Measurements from ENCODE around the gene PDXP. TPM values are rescaled to one million over a fixed set of nuclear protein-coding genes. Genes with fewer than 3 reads are reported as not detected.
A peak's percentile ranks its signal among the peaks of the same experiment; 100 is the strongest.

The PDXP gene
- total RNA-seq, 1 donor, result 5.8 TPM

- no peak overlapping the region for H3K27ac ChIP-seq (ENCODE audit: low read depth, low read length)
- no peaks in the 10 kb centered on the region for H3K79me2 ChIP-seq (ENCODE audit: insufficient read depth, low read length)
- H3K4me1 ChIP-seq (ENCODE audit: insufficient read depth, low read length), result no peaks in the 10 kb centered on the region
- no peaks in the 10 kb centered on the region for H4K20me1 ChIP-seq (ENCODE audit: insufficient read depth, low read length)
- H3K36me3 ChIP-seq (ENCODE audit: insufficient read depth, low read length), result no peaks in the 10 kb centered on the region
- H3K4me2 ChIP-seq (ENCODE audit: insufficient read depth, low read length), result no peak overlapping the region
- H2AFZ ChIP-seq (ENCODE audit: low read length), result no peak overlapping the region
- DNase-seq (ENCODE audit: insufficient read length, low spot score, missing footprints), result no peak
- H3K27me3 ChIP-seq (ENCODE audit: insufficient read depth, low read length), result no peaks in the 10 kb centered on the region
- TF ChIP-seq CTCF (IDR thresholded peaks at IDR 0.05; ENCODE audit: extremely low read depth, low read depth, low read length), result no peak
- H3K9me3 ChIP-seq (ENCODE audit: low read depth, low read length), result no peaks in the 10 kb centered on the region
- no peak overlapping the region for H3K4me3 ChIP-seq (ENCODE audit: insufficient read depth, low read length)
Observed at GRCh38 chr22:37705205-37705604, 46.7 kb downstream of the PDXP start.

DNA sequence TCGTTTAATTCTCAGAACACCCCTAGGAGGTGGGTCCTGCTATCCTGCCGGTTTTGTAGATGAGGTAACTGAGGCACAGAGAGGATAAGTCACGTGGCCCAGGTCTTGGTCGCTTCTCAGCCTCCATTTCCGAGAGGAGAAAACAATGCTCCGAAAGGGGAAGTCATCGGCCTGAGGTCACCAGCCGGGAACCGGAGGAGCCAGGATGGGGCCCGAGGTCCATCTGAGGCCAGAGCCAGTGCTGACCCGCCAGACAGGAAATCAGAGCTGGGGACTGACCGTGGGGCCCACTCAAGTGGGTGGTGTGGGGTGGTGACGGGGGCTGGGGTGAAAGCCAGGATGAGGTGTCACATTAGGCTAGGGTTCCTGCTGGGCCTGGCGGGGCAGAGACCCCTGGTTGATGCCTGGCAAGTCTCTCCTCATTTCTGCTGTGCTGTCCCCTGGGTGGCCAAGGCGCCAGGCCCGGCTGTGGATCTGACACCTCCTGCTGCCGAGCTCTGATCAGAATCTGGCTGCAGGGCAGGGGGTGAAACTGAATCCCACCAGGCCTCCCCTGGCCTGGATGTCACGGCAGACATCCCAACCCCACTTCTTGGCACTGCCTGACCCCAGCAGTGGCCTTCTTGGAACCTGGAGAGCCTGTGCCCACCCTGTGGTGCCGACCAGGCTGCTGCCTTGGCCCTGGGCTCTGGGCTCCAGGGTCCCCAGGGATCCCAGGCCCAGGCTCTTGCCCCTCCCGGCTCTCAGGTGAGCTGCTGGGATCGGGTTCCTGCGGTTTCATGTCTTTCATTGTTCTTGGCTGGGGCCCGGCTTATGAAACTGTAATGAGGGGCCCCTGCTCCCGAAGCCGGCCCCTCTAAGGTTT lies 50.3 kb downstream of the PDXP start:
- H4K20me1 ChIP-seq (ENCODE audit: insufficient read depth, low read length), result no peaks in the 10 kb centered on the region
- H3K4me3 ChIP-seq (ENCODE audit: insufficient read depth, low read length), result no peak overlapping the region
- H3K9me3 ChIP-seq (ENCODE audit: low read depth, low read length), result no peaks in the 10 kb centered on the region
- peak; percentile 45 for DNase-seq (ENCODE audit: insufficient read length, low spot score, missing footprints)
- no peak overlapping the region for H3K27ac ChIP-seq (ENCODE audit: low read depth, low read length)
- no peak for TF ChIP-seq CTCF (IDR thresholded peaks at IDR 0.05; ENCODE audit: extremely low read depth, low read depth, low read length)
- H3K36me3 ChIP-seq (ENCODE audit: insufficient read depth, low read length), result no peaks in the 10 kb centered on the region
- H3K27me3 ChIP-seq (ENCODE audit: insufficient read depth, low read length), result no peaks in the 10 kb centered on the region
- H2AFZ ChIP-seq (ENCODE audit: low read length), result no peak overlapping the region
- no peak overlapping the region for H3K4me2 ChIP-seq (ENCODE audit: insufficient read depth, low read length)
- H3K4me1 ChIP-seq (ENCODE audit: insufficient read depth, low read length), result no peaks in the 10 kb centered on the region
- no peaks in the 10 kb centered on the region for H3K79me2 ChIP-seq (ENCODE audit: insufficient read depth, low read length)

DNA sequence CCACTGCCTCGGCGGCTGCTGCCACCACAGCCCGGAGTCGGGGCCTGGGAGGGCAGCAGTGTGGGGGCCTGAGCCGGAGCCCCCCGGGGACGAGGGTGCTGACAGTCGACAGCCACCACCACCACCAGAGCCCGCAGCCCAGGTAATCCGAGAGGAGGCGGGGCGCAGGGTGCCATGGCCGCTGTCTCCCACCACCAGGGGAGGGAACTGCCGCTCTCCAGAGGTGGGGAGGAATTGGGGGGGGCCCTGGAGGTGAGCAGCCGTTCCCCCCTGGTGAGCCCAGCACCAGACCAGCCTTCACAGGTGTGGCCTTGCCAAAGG lies 50.9 kb downstream of the PDXP start:
- no peak overlapping the region for H3K4me2 ChIP-seq (ENCODE audit: insufficient read depth, low read length)
- H3K27me3 ChIP-seq (ENCODE audit: insufficient read depth, low read length), result no peaks in the 10 kb centered on the region
- H3K79me2 ChIP-seq (ENCODE audit: insufficient read depth, low read length), result no peaks in the 10 kb centered on the region
- no peaks in the 10 kb centered on the region for H4K20me1 ChIP-seq (ENCODE audit: insufficient read depth, low read length)
- no peaks in the 10 kb centered on the region for H3K4me1 ChIP-seq (ENCODE audit: insufficient read depth, low read length)
- no peak for DNase-seq (ENCODE audit: insufficient read length, low spot score, missing footprints)
- no peak overlapping the region for H3K4me3 ChIP-seq (ENCODE audit: insufficient read depth, low read length)
- H2AFZ ChIP-seq (ENCODE audit: low read length), result no peak overlapping the region
- H3K27ac ChIP-seq (ENCODE audit: low read depth, low read length), result no peak overlapping the region
- no peak for TF ChIP-seq CTCF (IDR thresholded peaks at IDR 0.05; ENCODE audit: extremely low read depth, low read depth, low read length)
- H3K9me3 ChIP-seq (ENCODE audit: low read depth, low read length), result no peaks in the 10 kb centered on the region
- no peaks in the 10 kb centered on the region for H3K36me3 ChIP-seq (ENCODE audit: insufficient read depth, low read length)

DNA sequence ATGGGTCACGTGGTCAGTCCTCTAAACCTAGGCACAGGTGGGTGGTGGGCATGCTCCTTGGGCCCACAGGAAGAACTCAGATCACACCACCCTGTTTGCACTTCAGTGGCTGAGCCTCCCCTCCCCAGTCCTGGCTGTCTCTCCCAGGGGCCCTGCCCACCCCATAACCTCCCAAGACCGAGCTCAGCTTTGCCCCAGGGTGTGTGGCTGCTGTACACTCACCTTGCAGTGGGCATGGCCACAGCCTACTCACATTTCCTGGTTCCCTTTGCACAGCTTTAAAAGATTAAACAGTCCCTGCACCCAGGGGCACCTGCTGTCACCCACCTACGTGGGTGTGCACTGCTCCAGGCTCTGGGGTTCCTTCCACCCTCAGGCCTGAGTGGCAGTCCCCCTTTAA lies 52.2 kb downstream of the PDXP start:
- no peaks in the 10 kb centered on the region for H3K79me2 ChIP-seq (ENCODE audit: insufficient read depth, low read length)
- no peaks in the 10 kb centered on the region for H3K27me3 ChIP-seq (ENCODE audit: insufficient read depth, low read length)
- H3K4me2 ChIP-seq (ENCODE audit: insufficient read depth, low read length), result no peak overlapping the region

More for the DNA sequence above, 52.2 kb downstream of the PDXP start:
- Histone ChIP-seq H3K9me3 (ENCODE audit: low read depth, low read length) (no peaks in the 10 kb centered on the region), H4K20me1 (ENCODE audit: insufficient read depth, low read length) (no peaks in the 10 kb centered on the region), H2AFZ (ENCODE audit: low read length) (no peak overlapping the region), H3K27ac (ENCODE audit: low read depth, low read length) (no peak overlapping the region), H3K4me1 (ENCODE audit: insufficient read depth, low read length) (no peaks in the 10 kb centered on the region), H3K36me3 (ENCODE audit: insufficient read depth, low read length) (no peaks in the 10 kb centered on the region), H3K4me3 (ENCODE audit: insufficient read depth, low read length) (no peak overlapping the region)
- no peak for TF ChIP-seq CTCF (IDR thresholded peaks at IDR 0.05; ENCODE audit: extremely low read depth, low read depth, low read length)
- peak; percentile 58 for DNase-seq (ENCODE audit: insufficient read length, low spot score, missing footprints)
